Right lung (tissue), 5 donors: ENCODE results near the gene IRF2. TPM values are rescaled to one million over a fixed set of nuclear protein-coding genes. Genes with fewer than 3 reads are reported as not detected.
"Not testable (repeated sequence)": the region's sequence is repeated elsewhere in the genome, so short reads cannot be mapped to it uniquely, and the experiment has no call there.

ENCODE experiments used
- DNase-seq, 2 donors: peaks; one replicate each; pipeline ENCODE4 v3.0.0-alpha.2; 2013
- polyA plus RNA-seq, 5 donors: library from polyadenylated mRNA; unstranded; fragments of 120-200 nt; gene quantifications; one replicate each; pipeline versions ENCODE4 v1.2.1 to v1.2.3, GENCODE V29; 2013; ENCODE audit warnings: inconsistent platforms in 1 of 5, low replicate concordance in 1 of 5; ENCODE audit not compliant: insufficient read length in 5 of 5, insufficient read depth in 1 of 5

The IRF2 gene
- polyA plus RNA-seq, 5 donors, result 43.9 to 57.1 (median 46.7) TPM

- DNase-seq, result peak; percentile 50 to 55
These were observed 126.8 kb downstream of the IRF2 start for GRCh38 chr4:184347251-184348239.

GRCh38 chr4:184346682-184347081 is 127.7 kb downstream of the IRF2 start:
- DNase-seq, result no peak

- not testable (repeated sequence) for DNase-seq
These were observed 128.1 kb downstream of the IRF2 start for GRCh38 chr4:184346273-184346672.

GRCh38 chr4:184345573-184345922 is 128.8 kb downstream of the IRF2 start:
- DNase-seq, result no peak

- DNase-seq, result no peak
These were observed 129.3 kb downstream of the IRF2 start for GRCh38 chr4:184344899-184345572.

- no peak for DNase-seq
These were observed 129.9 kb downstream of the IRF2 start for GRCh38 chr4:184344435-184344834.

GRCh38 chr4:184343502-184344177 is 130.7 kb downstream of the IRF2 start:
- DNase-seq, result peak; percentile 78 to 80

- DNase-seq, result not testable (repeated sequence)
These were observed 131.5 kb downstream of the IRF2 start for GRCh38 chr4:184342857-184343237.

GRCh38 chr4:184342167-184342856 is 132.0 kb downstream of the IRF2 start:
- no peak for DNase-seq

- DNase-seq, result not testable (repeated sequence)
These were observed 134.8 kb downstream of the IRF2 start for GRCh38 chr4:184339398-184340193.

- DNase-seq, result no peak
These were observed 136.4 kb downstream of the IRF2 start for GRCh38 chr4:184337907-184338306.

Other genes with a start within 250 kb of the IRF2 start
- 10 to 100 TPM; 32.1 to 52.9 (median 34.9) TPM for gene CASP3, start 174.9 kb upstream of the IRF2 start, polyA plus RNA-seq
- gene PRIMPOL, start 175.2 kb upstream of the IRF2 start, polyA plus RNA-seq, result 10 to 100 TPM; 38.9 to 54.2 (median 45.5) TPM